T-helper 2 cell treated with Interferon-gamma antibody and Interleukin-4, amounts not matched to agents 5 μg/mL and 100 μg/mL, for 36 hours (primary cell): Measurements from ENCODE around the gene CABP4.
A peak's percentile ranks its signal among the peaks of the same experiment; 100 is the strongest.
"Not testable (repeated sequence)": the region's sequence is repeated elsewhere in the genome, so short reads cannot be mapped to it uniquely, and the experiment has no call there.

Source experiments
- DNase-seq: peaks from one replicate; pipeline ENCODE4 v3.0.0; 2021; ENCODE audit warnings: low spot score
- H3K27ac Mint-ChIP-seq: one replicate; pipeline ENCODE4 v1.8.0; 2021; ENCODE audit warnings: mild to moderate bottlenecking, mixed read lengths
- H3K27me3 Mint-ChIP-seq: one replicate; pipeline ENCODE4 v1.8.0; 2021; ENCODE audit warnings: low read depth, mixed read lengths
- H3K36me3 Mint-ChIP-seq: one replicate; pipeline ENCODE4 v1.8.0; 2021; ENCODE audit warnings: low read depth, mixed read lengths
- H3K4me1 Mint-ChIP-seq: one replicate; pipeline ENCODE4 v1.8.0; 2021; ENCODE audit warnings: low read depth, mixed read lengths
- H3K4me3 Mint-ChIP-seq: one replicate; pipeline ENCODE4 v1.8.0; 2022; ENCODE audit warnings: mild to moderate bottlenecking, moderate library complexity, mixed read lengths
- H3K9me3 Mint-ChIP-seq: one replicate; pipeline ENCODE4 v1.8.0; 2021; ENCODE audit warnings: mixed read lengths

The CABP4 gene

GRCh38 chr11:67483831-67484665 is 28.9 kb downstream of the CABP4 start:
- peaks cover 34% of the 10 kb centered on the region for H3K36me3 Mint-ChIP-seq
- H3K4me3 Mint-ChIP-seq = peak overlapping the region; percentile 90
- peaks cover 51% of the 10 kb centered on the region for H3K4me1 Mint-ChIP-seq
- peak; percentile 78 for DNase-seq
- peak overlapping the region; percentile 99 for H3K27ac Mint-ChIP-seq
- peaks cover 6% of the 10 kb centered on the region for H3K27me3 Mint-ChIP-seq
- H3K9me3 Mint-ChIP-seq = no peaks in the 10 kb centered on the region

GRCh38 chr11:67484847-67485311 is 29.7 kb downstream of the CABP4 start:
- H3K27me3 Mint-ChIP-seq = peaks cover 3% of the 10 kb centered on the region
- peak; percentile 75 for DNase-seq
- H3K4me3 Mint-ChIP-seq = peak overlapping the region; percentile 90
- peaks cover 53% of the 10 kb centered on the region for H3K4me1 Mint-ChIP-seq
- no peaks in the 10 kb centered on the region for H3K9me3 Mint-ChIP-seq
- H3K27ac Mint-ChIP-seq = peak overlapping the region; percentile 99
- H3K36me3 Mint-ChIP-seq = peaks cover 38% of the 10 kb centered on the region

GRCh38 chr11:67485873-67486361 is 30.8 kb downstream of the CABP4 start:
- peaks cover 43% of the 10 kb centered on the region for H3K36me3 Mint-ChIP-seq

GRCh38 chr11:67486481-67487195 is 31.5 kb downstream of the CABP4 start:
- H3K9me3 Mint-ChIP-seq = no peaks in the 10 kb centered on the region
- peak overlapping the region; percentile 90 for H3K4me3 Mint-ChIP-seq
- H3K4me1 Mint-ChIP-seq = peaks cover 53% of the 10 kb centered on the region
- H3K27me3 Mint-ChIP-seq = no peaks in the 10 kb centered on the region
- DNase-seq = peak; percentile 72
- H3K36me3 Mint-ChIP-seq = peaks cover 46% of the 10 kb centered on the region
- peak overlapping the region; percentile 99 for H3K27ac Mint-ChIP-seq

More at GRCh38 chr11:67485873-67486361, 30.8 kb downstream of the CABP4 start:
- Mint-ChIP-seq H3K27ac (peak overlapping the region; percentile 99), H3K4me1 (peaks cover 53% of the 10 kb centered on the region), H3K4me3 (peak overlapping the region; percentile 90)
- H3K9me3 Mint-ChIP-seq, H3K27me3 Mint-ChIP-seq: not testable (repeated sequence)
- DNase-seq = peak; percentile 60

GRCh38 chr11:67489203-67489884 is 34.2 kb downstream of the CABP4 start:
- Mint-ChIP-seq H3K27me3 (no peaks in the 10 kb centered on the region), H3K4me3 (no peak overlapping the region), H3K36me3 (peaks cover 49% of the 10 kb centered on the region), H3K9me3 (no peaks in the 10 kb centered on the region), H3K4me1 (peaks cover 40% of the 10 kb centered on the region), H3K27ac (peak overlapping the region; percentile 68)
- no peak for DNase-seq

- no peaks in the 10 kb centered on the region for H3K9me3 Mint-ChIP-seq
- DNase-seq = no peak
- no peaks in the 10 kb centered on the region for H3K27me3 Mint-ChIP-seq
- peaks cover 32% of the 10 kb centered on the region for H3K4me1 Mint-ChIP-seq
- no peak overlapping the region for H3K4me3 Mint-ChIP-seq
- peak overlapping the region; percentile 68 for H3K27ac Mint-ChIP-seq
- H3K36me3 Mint-ChIP-seq = peaks cover 44% of the 10 kb centered on the region
Observed at GRCh38 chr11:67489885-67490726, 35.0 kb downstream of the CABP4 start.

GRCh38 chr11:67490727-67491065 is 35.5 kb downstream of the CABP4 start:
- H3K36me3 Mint-ChIP-seq = peaks cover 44% of the 10 kb centered on the region
- no peaks in the 10 kb centered on the region for H3K9me3 Mint-ChIP-seq
- H3K4me1 Mint-ChIP-seq = peaks cover 30% of the 10 kb centered on the region
- H3K27ac Mint-ChIP-seq = no peak overlapping the region
- no peak overlapping the region for H3K4me3 Mint-ChIP-seq
- DNase-seq = no peak
- H3K27me3 Mint-ChIP-seq = no peaks in the 10 kb centered on the region

- H3K9me3 Mint-ChIP-seq = no peaks in the 10 kb centered on the region
- no peak overlapping the region for H3K27ac Mint-ChIP-seq
- no peak for DNase-seq
- H3K36me3 Mint-ChIP-seq = peaks cover 42% of the 10 kb centered on the region
- H3K4me3 Mint-ChIP-seq = no peak overlapping the region
- no peaks in the 10 kb centered on the region for H3K27me3 Mint-ChIP-seq
- peaks cover 22% of the 10 kb centered on the region for H3K4me1 Mint-ChIP-seq
Observed at GRCh38 chr11:67491276-67492068, 36.3 kb downstream of the CABP4 start.

- peaks cover 42% of the 10 kb centered on the region for H3K36me3 Mint-ChIP-seq
- H3K4me3 Mint-ChIP-seq = no peak overlapping the region
- peaks cover 16% of the 10 kb centered on the region for H3K4me1 Mint-ChIP-seq
- H3K9me3 Mint-ChIP-seq = no peaks in the 10 kb centered on the region
- DNase-seq = no peak
- no peak overlapping the region for H3K27ac Mint-ChIP-seq
- H3K27me3 Mint-ChIP-seq = no peaks in the 10 kb centered on the region
Observed at GRCh38 chr11:67492069-67492727, 37.0 kb downstream of the CABP4 start.

GRCh38 chr11:67492801-67493547 is 37.8 kb downstream of the CABP4 start:
- H3K36me3 Mint-ChIP-seq = peaks cover 39% of the 10 kb centered on the region

GRCh38 chr11:67493548-67494370 is 38.6 kb downstream of the CABP4 start:
- peaks cover 33% of the 10 kb centered on the region for H3K36me3 Mint-ChIP-seq
- H3K27me3 Mint-ChIP-seq = no peaks in the 10 kb centered on the region
- no peak overlapping the region for H3K4me3 Mint-ChIP-seq
- H3K27ac Mint-ChIP-seq = no peak overlapping the region
- DNase-seq = no peak
- peaks cover 2% of the 10 kb centered on the region for H3K4me1 Mint-ChIP-seq
- no peaks in the 10 kb centered on the region for H3K9me3 Mint-ChIP-seq

More at GRCh38 chr11:67492801-67493547, 37.8 kb downstream of the CABP4 start:
- DNase-seq = no peak
- Mint-ChIP-seq H3K4me1 (peaks cover 9% of the 10 kb centered on the region), H3K9me3 (no peaks in the 10 kb centered on the region), H3K4me3 (no peak overlapping the region), H3K27me3 (no peaks in the 10 kb centered on the region), H3K27ac (no peak overlapping the region)
